Endothelial cell of umbilical vein (primary cell): Measurements from ENCODE around the gene MTAP. TPM values are rescaled to one million over a fixed set of nuclear protein-coding genes. Genes with fewer than 3 reads are reported as not detected.

Source experiments
- BruUV-seq: library from RNA; stranded (reverse); fragments of 400-500 nt; replicated peaks from 2 replicates; lab custom pipeline; 2021; lab: Mats Ljungman, UMichigan
- CTCF ChIA-PET: fragments of 300-600, 350-600 bp; sonication (Branson Sonifier 250); formaldehyde crosslinking; loops from one replicate; lab custom pipeline; 2021; ENCODE audit warnings: antibody characterized with exemption, inconsistent platforms; lab: Charles Lee
- POLR2A ChIA-PET: fragments of 300-600, 350-600 bp; sonication (Branson Sonifier 250); formaldehyde crosslinking; loops from one replicate; lab custom pipeline; 2021; ENCODE audit warnings: antibody characterized with exemption, inconsistent platforms; lab: Charles Lee
- DNase-seq: peaks from one replicate; pipeline ENCODE4 v3.0.0-alpha.2; 2011; ENCODE audit warnings: low read depth, low spot score
- FAIRE-seq: peaks from 2 replicates; lab custom pipeline; 2011; peaks lifted over from hg19 to GRCh38; lab: Jason Lieb, UNC
- H2AFZ ChIP-seq: 2 replicates; pipeline ENCODE4 v1.6.0; 2012; ENCODE audit warnings: low read depth, low read length, control low read depth, inconsistent platforms
- H3K27ac ChIP-seq: 2 replicates; pipeline ENCODE4 v1.5.1; 2011; ENCODE audit warnings: low read depth, mild to moderate bottlenecking, control low read depth, low read length, moderate library complexity; ENCODE audit not compliant: insufficient read depth
- H3K27me3 ChIP-seq, 2 experiments: 2 replicates each; pipeline versions ENCODE4 v1.6.0 to v1.6.1; 2011; ENCODE audit warnings: low read length in 2 of 2, mixed read lengths in 1 of 2; ENCODE audit not compliant: control insufficient read depth in 2 of 2, insufficient read depth in 2 of 2
- H3K36me3 ChIP-seq, 2 experiments: 2 replicates in 1 of 2; 3 replicates in 1 of 2; pipeline ENCODE4 v1.5.1; 2011; ENCODE audit warnings: low read length in 2 of 2, mild to moderate bottlenecking in 1 of 2, moderate library complexity in 1 of 2; ENCODE audit not compliant: control insufficient read depth in 2 of 2, insufficient read depth in 2 of 2; ENCODE audit errors: extremely low read depth in 1 of 2
- H3K4me1 ChIP-seq: 3 replicates; pipeline ENCODE4 v1.5.1; 2011; ENCODE audit warnings: mild to moderate bottlenecking, low read length; ENCODE audit not compliant: control insufficient read depth, insufficient read depth; ENCODE audit errors: extremely low read depth
- H3K4me2 ChIP-seq: 2 replicates; pipeline ENCODE4 v1.6.1; 2011; ENCODE audit warnings: low read length, control low read depth, mixed read lengths; ENCODE audit not compliant: insufficient read depth
- H3K4me3 ChIP-seq, 3 experiments: fragments of 200-600 bp in 1 of 3; sonication (generic), shearing (Covaris generic) in 1 of 3; replicated peaks in 1 of 3; 2 replicates each; pipeline ENCODE4 v1.5.1; 2011 to 2016; ENCODE audit warnings: control low read depth in 3 of 3, low read length in 3 of 3, mild to moderate bottlenecking in 2 of 3, inconsistent platforms in 1 of 3, low read depth in 1 of 3, moderate library complexity in 1 of 3; ENCODE audit not compliant: insufficient read depth in 1 of 3
- H3K79me2 ChIP-seq: 2 replicates; pipeline ENCODE4 v1.6.0; 2012; ENCODE audit warnings: low read length, inconsistent platforms; ENCODE audit not compliant: control insufficient read depth, insufficient read depth
- H3K9ac ChIP-seq: replicated peaks from 2 replicates; pipeline ENCODE3; 2011; ENCODE audit warnings: low read length, control low read depth; ENCODE audit not compliant: insufficient read depth; ENCODE audit errors: extremely low read depth
- H3K9me1 ChIP-seq: replicated peaks from 3 replicates; pipeline ENCODE4 v1.6.0; 2011; ENCODE audit warnings: mild to moderate bottlenecking, low read length; ENCODE audit not compliant: control insufficient read depth, insufficient read depth; ENCODE audit errors: extremely low read depth
- H3K9me3 ChIP-seq: replicated peaks from 2 replicates; pipeline ENCODE4 v1.5.1; 2012; ENCODE audit warnings: low read length, inconsistent platforms; ENCODE audit not compliant: control insufficient read depth, insufficient read depth
- H4K20me1 ChIP-seq: replicated peaks from 2 replicates; pipeline ENCODE3; 2011; ENCODE audit warnings: mild to moderate bottlenecking, low read length; ENCODE audit not compliant: control insufficient read depth, insufficient read depth; ENCODE audit errors: extremely low read depth
- EZH2 ChIP-seq: IDR thresholded peaks from 2 replicates; pipeline ENCODE4 v1.6.1; 2012; ENCODE audit warnings: borderline replicate concordance, low read depth, mild to moderate bottlenecking, moderate library complexity, low read length, inconsistent platforms; ENCODE audit not compliant: severe bottlenecking
- FOS ChIP-seq: IDR thresholded peaks from 2 replicates; pipeline ENCODE4 v1.6.1; 2011; ENCODE audit warnings: mild to moderate bottlenecking, low read length, moderate library complexity, borderline replicate concordance; ENCODE audit not compliant: insufficient read depth
- GATA2 ChIP-seq: IDR thresholded peaks from 2 replicates; pipeline ENCODE4 v1.7.0; 2011; ENCODE audit warnings: low read depth, mild to moderate bottlenecking, moderate library complexity, mixed read lengths, low read length; ENCODE audit not compliant: insufficient read length, insufficient read depth
- JUN ChIP-seq: IDR thresholded peaks from 2 replicates; pipeline ENCODE4 v1.6.1; 2011; ENCODE audit warnings: borderline replicate concordance, low read depth; ENCODE audit not compliant: insufficient read length, insufficient read depth
- MYC ChIP-seq: IDR thresholded peaks from one replicate; pipeline ENCODE4 v1.6.1; 2011; ENCODE audit warnings: mild to moderate bottlenecking, low read depth, low read length
- POLR2A ChIP-seq: IDR thresholded peaks from 2 replicates; pipeline ENCODE4 v1.6.1; 2012; ENCODE audit warnings: low read depth, mild to moderate bottlenecking, control low read depth, low read length
- POLR2AphosphoS5 ChIP-seq: IDR thresholded peaks from 2 replicates; pipeline ENCODE4 v1.6.1; 2012; ENCODE audit warnings: low read depth, mild to moderate bottlenecking, control low read depth, low read length, moderate library complexity; ENCODE audit not compliant: insufficient read depth
- dilution Hi-C: fragments of 300-500 bp; cut with MboI; formaldehyde crosslinking; loops from one replicate; pipeline ENCODE4 v1.15.0; 2019; ENCODE audit warnings: low sequenced_read_pairs; ENCODE audit not compliant: extremely low pct_ligation_motif_present
- intact Hi-C: fragments of 100-400 bp; cut with micrococcal nuclease; formaldehyde crosslinking; loops from one replicate; pipeline ENCODE4 v1.10.0; 2022
- polyA plus RNA-seq, 4 experiments: library from polyadenylated mRNA; depleted of rRNA in 3 of 4; stranded (reverse) in 3 of 4; unstranded in 1 of 4; fragments of >200 nt; gene quantifications; 2 replicates each; pipeline versions ENCODE4 v1.2.1 to v1.2.3, GENCODE V29; 2011 to 2012; ENCODE audit warnings: missing spikeins in 1 of 4
- total RNA-seq: library from RNA; stranded (reverse); gene quantifications from 2 replicates; pipeline ENCODE4 v1.2.3, GENCODE V29; 2021
- TF ChIP-seq, protein P1 (sequence below): IDR thresholded peaks from 2 replicates; pipeline ENCODE4 v1.6.1; 2011; ENCODE audit not compliant: insufficient read depth, insufficient read length
- TF ChIP-seq, protein P2 (sequence below), 2 donors: IDR thresholded peaks; 1 replicate in 1 of 2; 2 replicates in 1 of 2; pipeline ENCODE4 v1.5.1; 2011; ENCODE audit warnings: low read length in 2 of 2, mild to moderate bottlenecking in 2 of 2, moderate library complexity in 2 of 2, control low read depth in 1 of 2, inconsistent platforms in 1 of 2, low read depth in 1 of 2; ENCODE audit not compliant: insufficient read depth in 1 of 2; ENCODE audit errors: extremely low read depth in 1 of 2

The MTAP gene
- total and polyA plus RNA-seq, 2 donors (not counting 3 experiments of a cell fraction or from before 2014, with no cell fraction given), result 11.3 to 55.1 TPM

DNA sequence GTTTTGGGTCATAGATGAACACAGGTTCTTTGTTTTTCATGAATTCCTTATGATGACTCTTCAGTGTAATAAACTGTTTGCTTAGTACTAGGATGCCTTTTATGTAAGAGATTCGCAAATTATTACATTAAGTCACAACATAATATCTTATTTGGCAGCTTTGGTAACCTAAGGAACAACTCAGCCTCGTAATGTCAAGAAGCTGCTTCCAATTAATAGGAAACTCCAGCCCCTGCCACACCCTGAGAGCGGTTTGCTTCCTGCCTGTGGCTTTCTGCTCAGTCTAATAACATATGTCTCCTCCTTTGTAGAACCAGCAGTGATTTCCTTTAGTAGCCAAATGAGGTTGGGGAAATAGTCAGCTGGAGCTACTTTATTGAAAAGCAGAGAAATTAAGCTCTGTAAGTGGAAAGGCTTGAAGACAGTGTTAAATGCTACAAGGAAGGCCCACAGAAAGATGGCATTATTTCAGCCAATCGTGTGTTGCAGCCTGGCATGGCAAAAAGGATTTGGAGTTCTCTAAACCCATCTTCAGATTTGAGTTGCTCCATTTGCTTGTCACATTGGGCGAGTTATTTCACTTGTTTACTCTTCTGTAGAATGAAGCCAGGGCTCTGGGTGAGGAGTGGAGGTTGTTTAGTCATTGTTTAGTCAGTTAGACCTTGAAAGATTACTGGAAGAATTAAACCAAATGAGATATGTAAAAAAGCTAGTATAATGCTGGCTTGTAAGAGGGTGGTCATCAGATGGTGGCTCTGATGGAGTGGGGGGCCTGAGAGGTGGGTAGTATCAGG lies 54.1 kb downstream of the MTAP start:
- Histone ChIP-seq H3K4me2 (no peak overlapping the region), H3K9ac (no peak overlapping the region), H3K79me2 (no peaks in the 10 kb centered on the region), H3K9me3 (no peaks in the 10 kb centered on the region), H3K27me3 (no peaks in the 10 kb centered on the region), H3K36me3 (peaks cover 0 to 12% of the 10 kb centered on the region in 2 experiments), H3K4me3 (no peak overlapping the region), H2AFZ (peak overlapping the region; percentile 33), H3K27ac (no peak overlapping the region), H3K4me1 (peaks cover 15% of the 10 kb centered on the region), H4K20me1 (no peaks in the 10 kb centered on the region), H3K9me1 (no peaks in the 10 kb centered on the region)
- no peak for TF ChIP-seq POLR2AphosphoS5
- TF ChIP-seq MYC, result no peak
- TF ChIP-seq, protein P1, sequence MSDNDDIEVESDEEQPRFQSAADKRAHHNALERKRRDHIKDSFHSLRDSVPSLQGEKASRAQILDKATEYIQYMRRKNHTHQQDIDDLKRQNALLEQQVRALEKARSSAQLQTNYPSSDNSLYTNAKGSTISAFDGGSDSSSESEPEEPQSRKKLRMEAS, result no peak
- no peak for TF ChIP-seq POLR2A
- TF ChIP-seq, protein P2, sequence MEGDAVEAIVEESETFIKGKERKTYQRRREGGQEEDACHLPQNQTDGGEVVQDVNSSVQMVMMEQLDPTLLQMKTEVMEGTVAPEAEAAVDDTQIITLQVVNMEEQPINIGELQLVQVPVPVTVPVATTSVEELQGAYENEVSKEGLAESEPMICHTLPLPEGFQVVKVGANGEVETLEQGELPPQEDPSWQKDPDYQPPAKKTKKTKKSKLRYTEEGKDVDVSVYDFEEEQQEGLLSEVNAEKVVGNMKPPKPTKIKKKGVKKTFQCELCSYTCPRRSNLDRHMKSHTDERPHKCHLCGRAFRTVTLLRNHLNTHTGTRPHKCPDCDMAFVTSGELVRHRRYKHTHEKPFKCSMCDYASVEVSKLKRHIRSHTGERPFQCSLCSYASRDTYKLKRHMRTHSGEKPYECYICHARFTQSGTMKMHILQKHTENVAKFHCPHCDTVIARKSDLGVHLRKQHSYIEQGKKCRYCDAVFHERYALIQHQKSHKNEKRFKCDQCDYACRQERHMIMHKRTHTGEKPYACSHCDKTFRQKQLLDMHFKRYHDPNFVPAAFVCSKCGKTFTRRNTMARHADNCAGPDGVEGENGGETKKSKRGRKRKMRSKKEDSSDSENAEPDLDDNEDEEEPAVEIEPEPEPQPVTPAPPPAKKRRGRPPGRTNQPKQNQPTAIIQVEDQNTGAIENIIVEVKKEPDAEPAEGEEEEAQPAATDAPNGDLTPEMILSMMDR (IDR thresholded peaks at IDR 0.05; ENCODE audit: extremely low read depth in 1 of 2, insufficient read depth in 1 of 2, low read depth in 1 of 2, low read length in 2 of 2), result no peak
- no peak for TF ChIP-seq JUN
- TF ChIP-seq EZH2, result no peak
- TF ChIP-seq FOS, result no peak
- TF ChIP-seq GATA2, result no peak
- dilution Hi-C loops (no loop called here), intact Hi-C loops (no loop called here)
- DNase-seq (peak; percentile 40), FAIRE-seq (peak; percentile 57)
- POLR2A ChIA-PET, result no interaction called here
- BruUV-seq, result no TSS peak
- CTCF ChIA-PET, result interaction anchor here (1.2 to 1.8 kb wide), 3 partner anchors 20 to 64 kb away, joined by 3 to 4 read pairs (median 4); no protein-coding TSS in a partner anchor
